Heart left ventricle (tissue), 13 donors: ENCODE data around the gene C22orf15.

Experiments used
- CTCF ChIP-seq, 12 donors: fragments of 200-600 bp; sonication (generic) in 4 of 12; IDR thresholded peaks; one replicate each; pipeline versions ENCODE4 v1.5.0 to v1.8.0; 2018 to 2022; ENCODE audit warnings: antibody characterized with exemption in 12 of 12, mild to moderate bottlenecking in 5 of 12
- POLR2A ChIP-seq, 2 donors: fragments of 450-650 bp; IDR thresholded peaks; one replicate each; pipeline ENCODE4 v1.6.1; 2017; ENCODE audit warnings: antibody characterized with exemption in 2 of 2, mild to moderate bottlenecking in 2 of 2, moderate library complexity in 2 of 2
- donor health status: ischemic (EF 13 %, LVEDD 7.1; RV severe dilation, severe dysfunction).
- donor health status: DM: no; HTN: yes; CAD: no.
- donor health status: DM: no; HTN: no; CAD: no.
- donor health status: ischemic (EF 25% LVEDD 6.9; RV normal size, moderate dysfunction).
- donor health status: ischemic (EF 25% LVEDD 5.7; RV mildly dilated, moderate dysfunction).
- donor health status: ischemic (EF 35%, LVEDD 5.7; RV mildly dilated, moderate dysfunction).
- donor health status: nonischemic (EF 11% LVEDD 7.7; RV severe dilation, severe dysfunction).
- donor health status: DM: yes; HTN: yes; CAD: no.
- donor health status: PGD.
- donor health status: ischemic (EF 29% LVEDD 5.4; RV normal size, mild dysfunction).
- donor health status: nonischemic (EF 23%, LVEDD 6.1; RV moderate dilation, normal function).

GRCh38 chr22:23754220-23754919, 8.4 kb upstream of the C22orf15 start, which contains the start of gene VPREB3:
- TF ChIP-seq POLR2A (IDR thresholded peaks at IDR 0.05) (no peak), CTCF (IDR thresholded peaks at IDR 0.05) (no peak)
